LNCaP clone FGC (cell line): ENCODE measurements around the gene ABCE1.

ENCODE experiments used
- DNase-seq: peaks from one replicate; pipeline ENCODE4 v3.0.0-alpha.2; 2011; ENCODE audit warnings: low read depth
- H3K4me3 ChIP-seq: 2 replicates; pipeline ENCODE4 v1.5.1; 2011; ENCODE audit warnings: mild to moderate bottlenecking, low read depth, low read length, control low read depth
- CTCF ChIP-seq: IDR thresholded peaks from 2 replicates; pipeline ENCODE4 v1.5.1; 2012; ENCODE audit warnings: mild to moderate bottlenecking; ENCODE audit not compliant: control insufficient read depth, insufficient read depth; ENCODE audit errors: extremely low read depth

The ABCE1 gene

GRCh38 chr4:145097821-145098674 lies at the start of gene ABCE1, which contains the start of gene ANAPC10:
Gene ABCE1 (plus strand): TSS chr4:145098311. CDS start chr4:145104413, 6,102 bp downstream.
Gene ANAPC10 (minus strand): TSS chr4:145098196. CDS start chr4:145096099, 2,097 bp downstream.
- H3K4me3 ChIP-seq = peak within 1 kb of the TSS; percentile 76
- DNase-seq = peak; percentile 96
- TF ChIP-seq CTCF = peak; percentile 54

- TF ChIP-seq CTCF = no peak
Measured at GRCh38 chr4:145048817-145049216, 49.3 kb upstream of the ABCE1 start.

GRCh38 chr4:145049241-145049640 lies 48.9 kb upstream of the ABCE1 start:
- no peak for TF ChIP-seq CTCF
- no peak overlapping the region for H3K4me3 ChIP-seq

More at GRCh38 chr4:145048817-145049216, 49.3 kb upstream of the ABCE1 start:
- H3K4me3 ChIP-seq = no peak overlapping the region
- no peak for DNase-seq

GRCh38 chr4:145055533-145056257 lies 42.4 kb upstream of the ABCE1 start:
- no peak overlapping the region for H3K4me3 ChIP-seq
- no peak for DNase-seq
- TF ChIP-seq CTCF = no peak

More at GRCh38 chr4:145049241-145049640, 48.9 kb upstream of the ABCE1 start:
- DNase-seq = no peak

GRCh38 chr4:145056325-145057130 lies 41.6 kb upstream of the ABCE1 start:
- no peak overlapping the region for H3K4me3 ChIP-seq
- DNase-seq = no peak

More at GRCh38 chr4:145056325-145057130, 41.6 kb upstream of the ABCE1 start:
- no peak for TF ChIP-seq CTCF
